HG03521 (cell line): ENCODE measurements around the gene OLFML1.
"Not testable (repeated sequence)": the region's sequence is repeated elsewhere in the genome, so short reads cannot be mapped to it uniquely, and the experiment has no call there.

Experiments used
- ATAC-seq: cut with Tn5 transposase; IDR thresholded peaks from one replicate; pipeline ENCODE4 v1.9.1; 2021; ENCODE audit warnings: mild to moderate bottlenecking, moderate library complexity; ENCODE audit not compliant: unreplicated experiment

OLFML1 gene

GRCh38 chr11:7509966-7510365 lies 24.7 kb downstream of the OLFML1 start:
- ATAC-seq: no peak

GRCh38 chr11:7511401-7511800 lies 26.1 kb downstream of the OLFML1 start:
- no peak for ATAC-seq

- ATAC-seq: peak; percentile 66
These were observed 27.4 kb downstream of the OLFML1 start for GRCh38 chr11:7512525-7513233.

- ATAC-seq: peak; percentile 71
These were observed 28.2 kb downstream of the OLFML1 start, which contains the start of gene PPFIBP2 for GRCh38 chr11:7513234-7514098. Gene PPFIBP2 (plus strand): TSS chr11:7513999. CDS start chr11:7549476, 35,477 bp downstream.

GRCh38 chr11:7514099-7514591 lies 28.8 kb downstream of the OLFML1 start:
- ATAC-seq: peak; percentile 6

- ATAC-seq: no peak
These were observed 30.2 kb downstream of the OLFML1 start for GRCh38 chr11:7515447-7515886.

- ATAC-seq: no peak
These were observed 31.2 kb downstream of the OLFML1 start for GRCh38 chr11:7516475-7516874.

GRCh38 chr11:7517743-7518142 lies 32.4 kb downstream of the OLFML1 start:
- not testable (repeated sequence) for ATAC-seq

- ATAC-seq: no peak
These were observed 33.7 kb downstream of the OLFML1 start for GRCh38 chr11:7518811-7519562.

- ATAC-seq: peak; percentile 34
These were observed 35.0 kb downstream of the OLFML1 start for GRCh38 chr11:7520011-7520942.

GRCh38 chr11:7520981-7521487 lies 35.7 kb downstream of the OLFML1 start:
- peak; percentile 76 for ATAC-seq

- no peak for ATAC-seq
These were observed 36.8 kb downstream of the OLFML1 start for GRCh38 chr11:7522121-7522520.

GRCh38 chr11:7522546-7522945 lies 37.2 kb downstream of the OLFML1 start:
- no peak for ATAC-seq

GRCh38 chr11:7523416-7524210 lies 38.3 kb downstream of the OLFML1 start:
- ATAC-seq: no peak

GRCh38 chr11:7524462-7525235 lies 39.3 kb downstream of the OLFML1 start:
- ATAC-seq: no peak

GRCh38 chr11:7525424-7525823 lies 40.1 kb downstream of the OLFML1 start:
- no peak for ATAC-seq

GRCh38 chr11:7527029-7527428 lies 41.7 kb downstream of the OLFML1 start:
- no peak for ATAC-seq

- no peak for ATAC-seq
These were observed 43.3 kb downstream of the OLFML1 start for GRCh38 chr11:7528514-7529049.
